OCI-LY1 (cell line): ENCODE results near the gene SYNGR1.

ENCODE experiments used
- H2AFZ ChIP-seq: fragments of 200-600 bp; sonication (generic), shearing (Covaris generic); 2 replicates; pipeline ENCODE4 v1.6.0; 2014; ENCODE audit warnings: antibody characterized with exemption, mild to moderate bottlenecking, low read length
- H3F3A ChIP-seq: fragments of 200-600 bp; sonication (generic), shearing (Covaris generic); 2 replicates; pipeline ENCODE4 v1.6.0; 2014; ENCODE audit warnings: mild to moderate bottlenecking, antibody characterized with exemption, low read length, moderate library complexity; ENCODE audit not compliant: insufficient read depth
- H3K27ac ChIP-seq: fragments of 200-600 bp; sonication (generic); 2 replicates; pipeline ENCODE4 v1.5.1; 2014; ENCODE audit warnings: low read length, mixed run types, mild to moderate bottlenecking, low read depth; ENCODE audit not compliant: poor library complexity, severe bottlenecking
- H3K27me3 ChIP-seq: fragments of 200-600 bp; sonication (generic); 2 replicates; pipeline ENCODE4 v1.6.0; 2014; ENCODE audit warnings: antibody characterized with exemption, mild to moderate bottlenecking, low read length, moderate library complexity; ENCODE audit not compliant: insufficient read depth
- H3K36me3 ChIP-seq: fragments of 200-600 bp; sonication (generic); 2 replicates; pipeline ENCODE4 v1.6.1; 2014; ENCODE audit warnings: mild to moderate bottlenecking, antibody characterized with exemption, low read length, moderate library complexity, mixed read lengths; ENCODE audit not compliant: insufficient read depth
- H3K4me1 ChIP-seq: fragments of 200-600 bp; sonication (generic); 2 replicates; pipeline ENCODE4 v1.5.1; 2014; ENCODE audit warnings: mild to moderate bottlenecking, low read length, moderate library complexity; ENCODE audit not compliant: insufficient read depth, severe bottlenecking
- H3K4me2 ChIP-seq: fragments of 200-600 bp; sonication (generic), shearing (Covaris generic); 2 replicates; pipeline ENCODE4 v1.6.1; 2014; ENCODE audit warnings: low read length
- H3K4me3 ChIP-seq: fragments of 200-600 bp; sonication (generic); 2 replicates; pipeline ENCODE4 v1.5.1; 2014; ENCODE audit warnings: low read length, low read depth, mild to moderate bottlenecking, mixed read lengths; ENCODE audit not compliant: poor library complexity, severe bottlenecking
- H3K79me2 ChIP-seq: fragments of 200-600 bp; shearing (Covaris generic); 2 replicates; pipeline ENCODE4 v1.6.1; 2016; ENCODE audit warnings: mixed run types, low read length, mixed read lengths; ENCODE audit not compliant: insufficient read depth
- H3K9ac ChIP-seq: fragments of 200-600 bp; sonication (generic), shearing (Covaris generic); 2 replicates; pipeline ENCODE4 v1.6.1; 2014; ENCODE audit warnings: mild to moderate bottlenecking, low read length, mixed read lengths
- H3K9me2 ChIP-seq: fragments of 200-600 bp; sonication (generic), shearing (Covaris generic); 2 replicates; pipeline ENCODE4 v1.6.1; 2014; ENCODE audit warnings: low read depth, mild to moderate bottlenecking, low read length, mixed read lengths
- H3K9me3 ChIP-seq: fragments of 200-600 bp; shearing (Covaris generic); 2 replicates; pipeline ENCODE4 v1.6.1; 2014; ENCODE audit warnings: low read length, mixed read lengths
- H4K20me1 ChIP-seq: fragments of 200-600 bp; sonication (generic), shearing (Covaris generic); 2 replicates; pipeline ENCODE4 v1.6.0; 2016; ENCODE audit warnings: mild to moderate bottlenecking, low read length; ENCODE audit not compliant: insufficient read depth
- CTCF ChIP-seq: fragments of 200-600 bp; sonication (generic), shearing (Covaris generic); IDR thresholded peaks from 2 replicates; pipeline ENCODE4 v1.5.1; 2017; ENCODE audit warnings: mild to moderate bottlenecking, antibody characterized with exemption, low read length, moderate library complexity, mixed read lengths
- EZH2 ChIP-seq: fragments of 200-600 bp; sonication (generic), shearing (Covaris generic); IDR thresholded peaks from 2 replicates; pipeline ENCODE4 v1.8.0; 2017; ENCODE audit warnings: borderline replicate concordance, mixed run types, mild to moderate bottlenecking, antibody characterized with exemption, low read length, moderate library complexity, mixed read lengths

SYNGR1 gene

GRCh38 chr22:39414886-39415285 lies 65.1 kb downstream of the SYNGR1 start:
- no peaks in the 10 kb centered on the region for H3K9me3 ChIP-seq

DNA sequence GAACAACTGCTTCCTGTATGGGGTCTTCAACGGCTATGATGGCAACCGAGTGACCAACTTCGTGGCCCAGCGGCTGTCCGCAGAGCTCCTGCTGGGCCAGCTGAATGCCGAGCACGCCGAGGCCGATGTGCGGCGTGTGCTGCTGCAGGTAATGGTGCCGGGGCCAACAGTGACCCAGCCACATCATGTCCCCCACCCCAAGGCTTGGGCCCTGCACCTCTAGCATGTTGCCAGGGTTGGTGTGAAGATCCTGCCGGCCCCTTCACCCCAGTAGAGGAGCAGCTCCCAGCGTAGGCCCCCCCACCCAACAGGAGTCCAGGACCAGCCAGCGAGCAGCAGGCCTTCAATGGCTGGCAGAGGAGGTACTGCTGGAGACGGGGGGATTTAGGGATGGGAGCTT lies 65.7 kb downstream of the SYNGR1 start:
- H3K27ac ChIP-seq = no peak overlapping the region
- peaks cover 39% of the 10 kb centered on the region for H3K36me3 ChIP-seq
- H3K9me2 ChIP-seq = no peaks in the 10 kb centered on the region
- TF ChIP-seq CTCF (no peak), EZH2 (no peak)
- no peak overlapping the region for H3K9ac ChIP-seq
- no peaks in the 10 kb centered on the region for H3F3A ChIP-seq
- peaks cover 40% of the 10 kb centered on the region for H3K4me1 ChIP-seq
- no peaks in the 10 kb centered on the region for H3K79me2 ChIP-seq
- H3K27me3 ChIP-seq = no peaks in the 10 kb centered on the region
- no peak overlapping the region for H3K4me2 ChIP-seq
- H3K4me3 ChIP-seq = no peak overlapping the region
- no peaks in the 10 kb centered on the region for H4K20me1 ChIP-seq
- no peak overlapping the region for H2AFZ ChIP-seq
- no peaks in the 10 kb centered on the region for H3K9me3 ChIP-seq

More at GRCh38 chr22:39414886-39415285, 65.1 kb downstream of the SYNGR1 start:
- Histone ChIP-seq H2AFZ (no peak overlapping the region), H3K4me1 (peaks cover 40% of the 10 kb centered on the region), H3K27ac (no peak overlapping the region), H3K9me2 (no peaks in the 10 kb centered on the region), H3K4me2 (no peak overlapping the region), H3K9ac (no peak overlapping the region), H3K4me3 (no peak overlapping the region), H3K36me3 (peaks cover 33% of the 10 kb centered on the region), H3K79me2 (no peaks in the 10 kb centered on the region), H4K20me1 (no peaks in the 10 kb centered on the region), H3F3A (no peaks in the 10 kb centered on the region), H3K27me3 (no peaks in the 10 kb centered on the region)
- TF ChIP-seq EZH2 = no peak
- TF ChIP-seq CTCF = no peak

- Histone ChIP-seq H3K9ac (no peak overlapping the region), H3K4me1 (peaks cover 40% of the 10 kb centered on the region), H3K36me3 (peaks cover 44% of the 10 kb centered on the region)
Observed at GRCh38 chr22:39416319-39416718, 66.5 kb downstream of the SYNGR1 start.

More at GRCh38 chr22:39416319-39416718, 66.5 kb downstream of the SYNGR1 start:
- H3K9me3 ChIP-seq = no peaks in the 10 kb centered on the region
- no peaks in the 10 kb centered on the region for H3K27me3 ChIP-seq
- H3F3A ChIP-seq = no peaks in the 10 kb centered on the region
- TF ChIP-seq CTCF (no peak), EZH2 (no peak)
- no peak overlapping the region for H3K4me2 ChIP-seq
- no peak overlapping the region for H3K27ac ChIP-seq
- no peaks in the 10 kb centered on the region for H4K20me1 ChIP-seq
- H3K4me3 ChIP-seq = no peak overlapping the region
- H2AFZ ChIP-seq = no peak overlapping the region
- no peaks in the 10 kb centered on the region for H3K79me2 ChIP-seq
- H3K9me2 ChIP-seq = no peaks in the 10 kb centered on the region
